Measurements from ENCODE around the gene MAP3K9.

GRCh38 chr14:70713096-70713495 lies 96.2 kb downstream of the MAP3K9 start:
- TF ChIP-seq CTCF (IDR thresholded peaks at IDR 0.05; ENCODE audit: insufficient read depth, low read length, poor library complexity, severe bottlenecking) (no peak), EZH2phosphoT487 (conservative IDR thresholded peaks at IDR 0.05; ENCODE audit: low read length) (no peak)
